AG09309 (cell line): ENCODE data around the gene FNIP2.
"Not testable (repeated sequence)": the region's sequence is repeated elsewhere in the genome, so short reads cannot be mapped to it uniquely, and the experiment has no call there.

Source experiments
- DNase-seq: peaks from one replicate; pipeline ENCODE4 v3.0.0-alpha.2; 2010; ENCODE audit warnings: low read depth
- H3K4me3 ChIP-seq: 2 replicates; pipeline ENCODE4 v1.5.1; 2011; ENCODE audit warnings: mild to moderate bottlenecking, low read depth, low read length, moderate library complexity; ENCODE audit not compliant: control insufficient read depth
- TF ChIP-seq, protein P1 (sequence below): IDR thresholded peaks from 2 replicates; pipeline ENCODE4 v1.5.1; 2011; ENCODE audit warnings: mild to moderate bottlenecking, low read depth, low read length, inconsistent platforms; ENCODE audit not compliant: insufficient read depth, control insufficient read depth; ENCODE audit errors: missing control alignments

Gene FNIP2

GRCh38 chr4:158808399-158808798 is 39.6 kb downstream of the FNIP2 start:
- no peak for DNase-seq
- TF ChIP-seq, protein P1, sequence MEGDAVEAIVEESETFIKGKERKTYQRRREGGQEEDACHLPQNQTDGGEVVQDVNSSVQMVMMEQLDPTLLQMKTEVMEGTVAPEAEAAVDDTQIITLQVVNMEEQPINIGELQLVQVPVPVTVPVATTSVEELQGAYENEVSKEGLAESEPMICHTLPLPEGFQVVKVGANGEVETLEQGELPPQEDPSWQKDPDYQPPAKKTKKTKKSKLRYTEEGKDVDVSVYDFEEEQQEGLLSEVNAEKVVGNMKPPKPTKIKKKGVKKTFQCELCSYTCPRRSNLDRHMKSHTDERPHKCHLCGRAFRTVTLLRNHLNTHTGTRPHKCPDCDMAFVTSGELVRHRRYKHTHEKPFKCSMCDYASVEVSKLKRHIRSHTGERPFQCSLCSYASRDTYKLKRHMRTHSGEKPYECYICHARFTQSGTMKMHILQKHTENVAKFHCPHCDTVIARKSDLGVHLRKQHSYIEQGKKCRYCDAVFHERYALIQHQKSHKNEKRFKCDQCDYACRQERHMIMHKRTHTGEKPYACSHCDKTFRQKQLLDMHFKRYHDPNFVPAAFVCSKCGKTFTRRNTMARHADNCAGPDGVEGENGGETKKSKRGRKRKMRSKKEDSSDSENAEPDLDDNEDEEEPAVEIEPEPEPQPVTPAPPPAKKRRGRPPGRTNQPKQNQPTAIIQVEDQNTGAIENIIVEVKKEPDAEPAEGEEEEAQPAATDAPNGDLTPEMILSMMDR: no peak
- no peak overlapping the region for H3K4me3 ChIP-seq

GRCh38 chr4:158809208-158809607 is 40.4 kb downstream of the FNIP2 start:
- DNase-seq, H3K4me3 ChIP-seq: not testable (repeated sequence)

DNA sequence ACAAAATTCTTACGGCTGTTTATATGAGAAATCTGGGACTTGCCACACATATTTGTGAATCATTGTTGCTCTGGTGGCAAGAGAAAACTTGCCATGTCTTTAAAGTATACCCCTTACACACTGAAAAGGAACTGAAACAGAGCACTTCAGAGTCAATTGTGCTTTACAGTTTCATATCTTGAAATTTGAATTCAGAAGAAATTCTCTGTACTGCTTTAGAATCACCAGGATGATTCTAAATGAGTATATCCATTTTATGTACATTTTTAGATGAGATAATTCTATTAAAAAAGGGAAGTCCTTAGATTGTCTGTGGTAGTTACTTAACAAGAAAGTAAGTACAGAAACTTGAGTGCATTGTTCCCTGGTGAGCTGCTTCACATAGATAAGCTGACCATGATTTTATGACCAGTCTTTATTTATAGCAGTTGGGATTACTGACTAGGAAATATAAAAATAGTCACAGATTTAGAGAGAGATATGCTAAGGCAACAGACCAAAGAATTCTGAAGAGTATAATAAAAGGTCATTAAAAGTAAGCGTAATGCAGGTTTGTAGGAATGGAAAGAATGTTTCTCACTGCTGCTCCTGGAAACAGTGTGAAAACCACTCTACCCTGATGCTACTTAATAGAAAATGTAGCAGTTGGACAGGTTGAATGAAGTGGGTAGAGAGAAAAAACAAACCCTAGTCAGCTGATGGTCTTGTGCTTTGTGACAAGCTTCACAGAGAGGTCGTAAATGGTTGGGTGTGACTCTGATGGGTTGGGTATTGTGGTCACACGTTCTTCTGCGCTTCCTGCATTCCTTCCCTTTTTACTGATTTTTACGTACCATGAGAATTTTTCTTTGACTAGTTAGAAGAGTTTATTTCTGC is 41.0 kb downstream of the FNIP2 start:
- H3K4me3 ChIP-seq: no peak overlapping the region
- TF ChIP-seq, protein P1: no peak
- peak; percentile 99 for DNase-seq

DNA sequence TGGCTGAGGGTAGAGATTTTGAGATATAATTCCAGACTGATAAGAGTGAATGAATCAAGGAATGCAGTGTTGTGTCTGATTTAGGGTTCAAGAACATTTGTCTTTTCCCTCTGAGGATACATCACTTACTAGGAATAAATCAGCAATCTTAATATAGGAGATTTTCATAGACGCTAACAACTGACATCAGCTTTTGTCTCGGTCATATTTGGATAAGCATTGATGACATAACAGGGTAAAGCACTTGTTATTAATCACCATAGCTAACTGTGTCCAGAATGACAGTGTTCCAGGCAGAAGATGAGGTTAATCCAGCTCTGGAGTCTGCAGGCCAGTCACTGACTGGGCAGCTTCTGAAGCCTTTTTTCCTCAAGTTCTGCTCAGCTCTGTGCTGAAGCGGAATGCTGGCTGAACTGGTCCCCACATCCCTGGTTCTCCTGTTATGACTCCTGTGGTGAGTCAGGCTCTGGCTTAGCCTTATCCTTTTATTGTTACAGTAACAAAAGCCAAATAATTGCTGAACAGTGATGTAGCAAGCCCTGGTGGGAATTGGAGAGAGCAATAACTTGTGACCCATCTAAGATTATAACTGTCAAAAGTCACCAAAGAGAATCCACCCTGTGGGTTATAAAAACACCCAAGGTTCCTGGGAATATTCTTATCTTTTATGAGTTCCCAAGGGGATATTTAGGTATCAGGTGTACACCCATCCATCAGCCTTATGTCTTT is 41.8 kb downstream of the FNIP2 start:
- DNase-seq: peak; percentile 99
- TF ChIP-seq, protein P1: no peak
- H3K4me3 ChIP-seq: no peak overlapping the region

DNA sequence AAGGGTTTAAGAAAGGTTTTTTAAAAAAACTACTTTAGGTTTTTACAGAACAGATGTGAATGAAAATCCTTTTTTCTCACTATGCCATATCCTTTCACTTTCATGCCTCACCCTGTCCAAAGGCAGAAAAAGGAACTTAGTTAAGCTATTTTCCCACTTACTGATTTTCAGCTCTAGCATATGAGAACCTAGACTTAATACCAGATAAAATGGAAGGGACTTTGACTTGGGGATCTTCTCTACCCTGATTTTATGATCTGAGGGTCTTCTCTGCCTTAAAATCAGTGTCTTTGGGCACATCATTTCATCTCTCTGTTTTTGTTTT is 42.4 kb downstream of the FNIP2 start:
- DNase-seq: no peak
- TF ChIP-seq, protein P1: no peak
- no peak overlapping the region for H3K4me3 ChIP-seq

DNA sequence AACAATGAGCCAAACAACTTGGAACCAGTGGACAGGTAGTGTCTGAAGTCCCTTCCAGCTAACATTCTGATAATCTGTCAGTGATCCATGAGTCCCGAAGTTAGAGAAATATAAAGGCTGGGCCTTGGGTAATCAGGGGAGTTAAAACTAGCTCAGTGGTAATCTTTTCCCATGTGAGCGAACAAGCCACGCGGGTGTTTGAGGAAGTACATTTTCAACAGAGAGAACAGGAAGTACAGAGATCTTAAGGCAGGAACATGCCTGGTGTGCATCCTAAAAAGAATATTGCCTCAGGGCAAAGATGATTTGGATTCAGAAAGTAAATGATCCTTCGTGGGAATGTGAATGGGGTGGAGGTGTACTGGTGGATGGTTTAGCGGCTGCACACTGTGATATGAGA is 42.9 kb downstream of the FNIP2 start:
- H3K4me3 ChIP-seq: no peak overlapping the region
- TF ChIP-seq, protein P1: no peak
- no peak for DNase-seq

DNA sequence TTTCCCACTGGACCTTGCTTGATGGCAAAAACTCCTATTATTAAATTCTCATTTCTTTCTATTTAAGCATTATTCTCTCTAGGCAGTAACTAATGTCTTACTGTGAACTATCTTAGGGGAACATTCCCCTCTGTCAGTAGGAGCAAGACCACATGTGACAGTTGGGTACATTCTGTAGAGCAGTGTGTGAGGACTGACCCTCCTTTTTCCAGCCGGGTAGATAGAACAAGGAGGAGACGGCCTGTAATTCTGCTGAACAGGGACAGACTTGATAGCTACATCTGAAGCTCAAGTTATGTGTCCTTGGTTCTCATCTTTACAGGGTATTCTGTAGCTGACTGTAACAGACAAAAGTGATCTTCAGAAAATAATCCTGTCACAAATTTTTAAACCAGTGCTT is 43.3 kb downstream of the FNIP2 start:
- TF ChIP-seq, protein P1: no peak
- no peak overlapping the region for H3K4me3 ChIP-seq
- no peak for DNase-seq
